HG03135 (cell line): ENCODE data around the gene TRAP1.

Experiments used
- ATAC-seq: cut with Tn5 transposase; IDR thresholded peaks from one replicate; pipeline ENCODE4 v1.9.1; 2021; ENCODE audit warnings: mild to moderate bottlenecking, moderate library complexity; ENCODE audit not compliant: unreplicated experiment

TRAP1 gene

DNA sequence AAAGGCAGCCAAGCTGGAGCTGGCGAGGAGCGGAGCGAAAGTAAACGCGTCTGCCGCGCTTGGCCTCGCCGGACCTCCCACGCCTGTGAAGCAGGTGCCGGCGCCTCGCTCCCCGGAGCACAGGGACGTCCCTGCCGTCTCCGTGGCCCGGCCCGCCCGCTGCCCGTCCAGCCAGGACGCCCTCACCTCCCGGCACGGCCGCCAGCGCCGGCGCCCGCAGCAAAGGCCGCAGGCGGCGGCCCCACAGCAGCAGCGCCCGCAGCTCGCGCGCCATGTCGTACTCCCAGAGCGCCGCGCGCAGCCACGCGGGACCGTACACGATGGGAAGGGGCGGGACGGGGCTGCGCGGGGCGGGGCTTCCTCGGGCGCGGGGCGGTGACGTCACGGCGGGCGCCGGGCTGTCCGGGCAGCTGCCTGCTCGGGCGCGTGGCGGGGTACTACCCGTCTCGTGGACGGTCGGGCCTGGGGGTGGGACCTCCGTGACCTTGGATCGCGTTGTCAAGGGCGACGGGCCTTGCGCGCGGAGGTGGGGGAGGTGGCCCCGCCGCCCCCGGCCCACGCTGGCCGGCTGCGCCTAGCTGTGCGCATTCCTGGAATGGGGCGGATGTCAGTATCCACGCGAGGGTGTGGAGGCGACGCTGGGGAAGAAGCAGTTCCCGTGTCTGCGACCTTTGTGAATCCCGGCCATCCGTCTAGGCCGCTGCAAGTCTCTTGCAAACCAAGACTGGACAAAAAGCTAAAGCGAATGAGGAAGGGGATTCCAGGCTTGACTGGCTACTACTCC is at the start of gene TRAP1:
Gene TRAP1, minus strand, starts transcription at position 290 of the 784 bp plus-strand sequence. Its CDS starts 16 bp downstream, at position 274.
- peak; percentile 84 for ATAC-seq

DNA sequence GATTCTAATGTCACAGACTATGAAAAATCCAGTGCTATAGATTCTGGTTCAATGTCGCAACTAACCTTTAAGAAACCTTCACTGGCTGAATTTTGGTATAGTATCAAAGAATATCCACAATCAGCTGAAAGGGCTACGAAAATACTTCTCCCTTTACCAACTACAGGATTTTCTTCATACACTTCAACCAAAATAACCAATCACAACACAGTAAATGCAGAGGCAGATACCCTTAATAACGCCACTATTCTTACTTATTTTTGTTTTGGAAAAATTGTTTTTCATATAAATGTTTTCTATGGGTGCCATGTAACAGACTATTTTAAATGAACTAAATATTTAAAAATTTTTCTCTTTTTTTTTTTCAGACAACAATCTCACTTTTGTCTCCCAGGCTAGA is 48.9 kb upstream of the TRAP1 start:
- ATAC-seq: no peak

GRCh38 chr16:3764409-3764808 is 47.1 kb upstream of the TRAP1 start:
- no peak for ATAC-seq

DNA sequence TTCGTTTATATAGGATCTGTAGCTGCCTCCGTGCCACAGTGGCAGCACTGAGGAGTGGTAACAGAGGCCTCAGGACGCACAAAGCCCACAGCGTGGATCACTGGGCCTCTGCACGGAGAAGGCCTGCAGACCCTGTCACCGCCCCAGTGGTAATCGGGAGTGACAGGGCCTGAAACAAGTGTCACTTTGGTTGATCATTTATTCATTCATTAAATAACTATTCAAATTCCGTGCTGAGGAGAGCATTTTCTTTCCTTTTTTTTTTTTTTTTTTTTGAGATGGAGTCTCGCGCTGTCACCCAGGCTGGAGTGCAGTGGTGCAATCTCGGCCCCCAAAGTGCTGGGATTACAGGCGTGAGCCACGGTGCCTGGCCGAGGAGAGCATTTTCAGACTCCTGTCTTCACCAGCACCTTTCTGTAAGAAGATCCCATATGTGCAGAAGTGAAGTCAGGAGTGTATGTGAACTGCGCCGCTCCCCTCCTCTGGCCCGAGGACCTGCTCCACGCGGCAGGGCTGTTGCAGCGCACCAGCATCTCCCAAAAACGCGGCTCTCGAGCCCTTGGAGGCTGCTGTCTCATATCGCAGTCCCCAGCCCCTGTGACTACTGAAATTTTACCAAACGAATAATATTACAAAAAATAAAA is 44.9 kb upstream of the TRAP1 start:
- no peak for ATAC-seq

DNA sequence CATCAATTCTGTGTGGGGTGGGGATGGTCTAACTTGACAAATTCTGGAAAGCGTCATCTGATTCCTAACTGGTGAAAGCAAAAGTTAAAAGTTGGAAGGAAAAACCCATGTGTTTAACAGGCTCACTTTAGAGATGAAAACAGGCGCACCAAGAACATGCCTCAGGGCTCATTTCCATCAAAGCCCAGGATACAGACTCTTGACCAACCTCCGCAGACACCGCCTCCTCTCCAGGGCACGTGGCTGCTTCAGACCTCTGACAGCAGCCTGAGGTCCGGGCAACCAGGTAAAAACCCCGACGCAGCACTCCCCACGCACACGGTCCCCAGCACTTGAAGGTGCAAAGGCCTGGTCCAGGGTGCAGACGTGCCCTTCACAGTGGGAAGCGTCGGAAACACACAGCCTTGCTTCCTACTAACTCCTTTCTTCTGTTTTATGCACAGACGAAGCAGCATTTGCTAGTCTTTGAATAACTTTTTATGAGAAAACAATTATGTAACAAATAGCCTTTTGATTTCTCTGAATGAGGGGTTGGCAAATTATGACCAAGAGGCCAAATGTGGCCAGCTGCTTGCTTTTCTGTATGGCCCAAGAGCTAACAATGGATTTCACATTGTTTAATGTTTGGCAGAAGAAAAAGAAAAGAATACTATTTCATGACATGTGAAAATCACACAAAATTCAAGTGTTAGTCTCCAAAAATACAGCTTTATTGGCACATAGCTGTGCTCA is 44.2 kb upstream of the TRAP1 start:
- no peak for ATAC-seq

DNA sequence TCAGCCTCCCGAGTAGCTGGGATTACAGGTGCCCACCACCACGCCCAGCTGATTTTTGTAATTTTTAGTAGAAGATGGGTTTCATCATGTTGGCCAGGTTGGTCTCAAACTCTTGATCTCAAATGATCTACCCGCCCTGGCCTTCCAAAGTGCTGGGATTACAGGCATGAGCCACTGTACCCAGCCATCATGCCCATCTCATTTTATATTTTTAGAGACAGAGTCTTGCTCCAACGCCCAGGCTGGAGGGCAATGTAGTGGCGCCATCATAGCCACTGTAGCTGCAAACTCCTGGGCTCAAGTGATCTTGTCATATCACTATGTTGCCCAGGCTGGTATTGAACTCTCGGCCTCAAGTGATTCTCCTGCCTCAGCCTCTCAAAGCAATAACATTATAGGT is 43.2 kb upstream of the TRAP1 start:
- no peak for ATAC-seq

GRCh38 chr16:3759736-3760135 is 42.4 kb upstream of the TRAP1 start:
- no peak for ATAC-seq

- no peak for ATAC-seq
Measured at GRCh38 chr16:3756113-3756512, 38.8 kb upstream of the TRAP1 start.

DNA sequence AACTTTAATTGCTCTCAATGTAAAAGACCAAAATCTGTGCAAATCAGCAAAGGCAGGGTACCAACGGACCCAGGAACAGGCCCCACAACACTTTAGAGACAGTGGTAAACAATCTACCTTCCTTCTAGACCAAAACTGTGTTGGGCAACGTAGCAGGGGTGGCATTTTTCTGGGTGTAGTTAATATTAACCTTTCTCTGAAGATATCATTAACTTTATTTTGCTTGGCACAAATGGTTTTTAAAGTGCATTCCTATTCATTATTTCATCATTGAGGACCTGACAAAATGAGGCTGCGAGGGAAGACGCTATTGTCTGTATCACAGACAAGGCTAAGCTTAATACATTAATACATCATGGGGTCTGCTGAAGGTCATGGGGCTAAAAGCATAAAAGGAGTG is 37.9 kb upstream of the TRAP1 start:
- ATAC-seq: no peak

GRCh38 chr16:3754772-3755171 is 37.4 kb upstream of the TRAP1 start:
- no peak for ATAC-seq

DNA sequence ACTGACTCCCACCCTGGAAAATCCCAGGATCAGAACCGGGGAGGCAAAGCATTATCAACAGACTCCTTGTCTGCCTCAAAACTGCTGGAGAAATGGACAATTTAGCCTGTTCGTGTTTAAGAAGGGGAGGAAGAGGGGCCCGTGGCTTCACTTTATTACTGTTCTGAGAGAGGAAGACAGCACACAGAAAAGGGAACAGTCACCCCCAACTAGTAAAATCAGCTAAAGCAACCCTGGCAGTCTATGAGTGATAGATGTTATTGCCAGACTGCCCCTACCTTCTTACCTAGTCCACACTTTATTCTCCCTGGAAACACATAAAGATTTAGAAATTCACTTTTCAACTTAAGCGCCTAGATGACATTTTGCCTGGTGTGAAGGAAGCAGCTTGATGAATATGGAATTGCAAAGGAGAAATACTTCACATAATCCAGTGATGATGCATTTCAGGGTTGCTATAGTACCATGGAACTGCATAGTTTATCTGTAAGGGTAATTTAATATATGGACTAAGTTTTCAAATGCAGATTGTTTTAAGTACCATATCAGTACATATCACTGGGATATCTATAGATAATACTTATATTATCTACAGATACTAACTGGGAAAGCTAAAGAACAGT is 36.9 kb upstream of the TRAP1 start:
- ATAC-seq: no peak

- ATAC-seq: no peak
Measured at GRCh38 chr16:3752984-3753383, 35.7 kb upstream of the TRAP1 start.

DNA sequence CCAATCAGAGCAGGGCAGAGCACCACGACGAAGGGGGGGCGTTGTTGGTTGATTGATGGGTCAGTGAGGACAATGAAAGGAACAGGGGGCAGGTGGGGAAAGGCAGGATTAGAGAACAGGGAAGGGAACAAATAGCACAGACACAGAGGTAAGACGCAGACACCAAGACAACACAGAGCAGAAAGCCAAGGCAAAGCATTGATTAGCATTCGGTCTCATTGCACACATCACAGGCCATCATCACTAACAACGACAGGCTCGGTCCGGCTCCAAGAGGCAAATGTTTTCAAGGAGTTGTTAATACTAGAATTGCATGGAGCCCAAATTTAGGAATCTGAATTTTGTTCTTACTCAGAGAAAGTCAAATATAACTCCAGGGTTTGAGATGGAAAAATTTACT is 34.6 kb upstream of the TRAP1 start:
- no peak for ATAC-seq

DNA sequence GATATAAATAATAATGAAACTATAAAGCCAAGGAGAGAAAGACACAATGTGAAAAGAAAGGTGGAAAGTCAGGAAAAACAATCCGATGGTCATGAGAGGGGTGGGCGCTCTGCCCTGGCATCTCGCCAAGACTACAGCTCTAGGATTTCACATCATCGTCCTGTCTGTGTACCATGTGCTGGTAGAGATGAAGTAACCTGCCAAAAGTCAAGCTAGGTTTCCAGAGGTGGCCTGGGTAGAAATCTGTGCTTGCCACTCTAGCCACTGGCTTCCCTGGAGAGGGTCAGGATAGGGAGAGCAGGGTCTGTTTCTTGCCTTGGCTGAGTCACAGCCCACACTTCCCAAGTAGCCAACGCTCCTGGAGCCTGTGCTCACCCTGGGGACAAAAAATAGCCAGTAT is 31.0 kb upstream of the TRAP1 start:
- no peak for ATAC-seq

- no peak for ATAC-seq
Measured at GRCh38 chr16:3745751-3746355, 28.5 kb upstream of the TRAP1 start.

DNA sequence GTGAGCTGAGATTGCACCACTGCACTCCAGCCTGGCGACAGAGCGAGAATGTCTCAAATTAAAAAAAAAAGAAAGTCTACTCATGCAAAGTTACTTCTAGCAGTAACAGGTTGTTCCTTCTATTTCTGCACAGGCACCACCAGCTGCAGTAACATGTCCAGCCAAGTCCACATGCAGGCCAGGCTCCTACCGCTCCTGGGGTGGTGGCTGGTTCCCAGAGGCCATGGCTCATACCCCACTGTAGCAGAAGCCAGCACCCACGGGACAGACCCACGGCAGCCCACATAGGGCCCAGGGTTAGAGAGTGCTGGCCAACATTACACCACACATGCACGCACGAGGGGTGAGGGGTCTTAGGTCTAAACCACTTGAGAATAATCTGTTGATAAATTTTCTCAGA is 26.7 kb upstream of the TRAP1 start:
- ATAC-seq: no peak

- no peak for ATAC-seq
Measured at GRCh38 chr16:3740934-3741333, 23.6 kb upstream of the TRAP1 start.

DNA sequence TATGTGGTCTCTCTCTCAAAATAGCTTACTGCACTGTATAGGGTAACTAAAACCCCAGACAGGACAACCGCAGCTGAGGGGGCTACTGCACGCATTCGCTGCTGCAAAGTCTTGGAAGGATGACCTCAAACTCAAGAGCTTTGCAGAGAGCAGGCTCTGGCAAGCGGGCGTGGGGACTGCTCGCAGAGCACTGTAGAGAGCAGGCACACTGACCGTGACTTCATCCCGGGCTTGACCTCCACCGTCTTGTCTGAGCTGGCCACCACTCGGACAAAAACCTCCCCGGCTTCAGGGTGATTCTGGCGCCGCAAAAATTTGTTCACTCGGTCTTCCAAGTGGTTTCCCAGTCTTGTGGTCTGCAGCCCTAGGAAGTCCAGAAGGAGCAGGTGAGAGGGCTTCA is 22.9 kb upstream of the TRAP1 start:
- ATAC-seq: no peak

DNA sequence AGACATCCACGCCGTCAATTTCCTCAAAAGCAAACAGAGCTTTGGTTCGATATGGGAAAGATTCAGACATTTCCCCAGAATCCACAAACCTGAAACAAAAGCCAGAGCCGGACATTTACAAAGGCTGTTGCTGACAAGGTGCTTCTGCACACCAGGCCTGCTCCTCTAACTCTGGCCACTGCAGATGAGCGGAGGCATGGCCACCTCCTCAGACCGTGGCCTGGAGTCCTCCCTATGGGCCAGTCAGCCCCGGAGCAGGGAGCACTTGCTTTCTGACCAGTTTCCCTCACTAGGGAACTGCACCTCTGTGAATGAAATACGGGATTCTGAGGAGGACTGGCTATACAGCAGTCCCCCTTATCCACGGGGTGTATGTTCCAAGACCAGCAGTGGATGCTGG is 22.3 kb upstream of the TRAP1 start:
- no peak for ATAC-seq

DNA sequence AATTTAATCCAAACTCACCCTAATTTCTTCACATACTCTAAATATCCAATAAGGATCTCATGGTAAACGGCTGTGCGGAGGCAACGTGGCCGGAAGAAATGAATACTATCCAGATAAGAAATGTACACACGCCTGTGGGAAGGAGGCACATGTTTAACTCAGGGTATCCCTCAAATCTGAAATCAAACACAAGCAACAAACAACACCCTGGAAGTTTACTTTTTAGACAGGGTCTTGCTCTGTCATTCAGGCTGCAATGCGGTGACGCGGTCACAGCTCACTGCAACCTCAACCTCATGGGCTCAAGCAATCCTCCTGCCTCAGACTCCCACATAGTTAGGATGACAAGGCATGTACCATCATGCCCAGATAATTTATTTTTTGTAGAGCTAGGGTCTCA is 21.2 kb upstream of the TRAP1 start:
- ATAC-seq: no peak

DNA sequence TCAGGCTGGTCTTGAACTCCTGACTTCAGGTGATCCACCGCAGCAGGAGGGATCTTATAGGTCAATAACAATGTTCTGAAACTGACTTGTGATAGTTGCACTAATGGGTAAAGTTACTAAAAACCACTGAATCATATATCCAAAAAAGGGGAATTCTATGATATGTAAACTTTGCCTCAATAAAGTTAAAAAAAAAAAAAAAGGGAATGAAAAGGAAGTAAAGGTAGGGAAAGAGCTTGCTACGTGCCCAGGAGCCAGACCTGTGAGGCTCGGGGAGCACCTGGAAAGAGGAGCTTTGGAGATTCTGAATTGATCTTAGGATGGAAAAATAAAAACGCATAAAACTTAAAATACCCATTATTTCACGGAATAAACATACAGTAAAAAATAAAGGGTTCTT is 20.8 kb upstream of the TRAP1 start:
- no peak for ATAC-seq
